Measurements from ENCODE around the gene UBASH3A. TPM values are rescaled to one million over a fixed set of nuclear protein-coding genes. Genes with fewer than 3 reads are reported as not detected.

The UBASH3A gene
- total RNA-seq, 1 donor from 2014 or later: not detected

DNA sequence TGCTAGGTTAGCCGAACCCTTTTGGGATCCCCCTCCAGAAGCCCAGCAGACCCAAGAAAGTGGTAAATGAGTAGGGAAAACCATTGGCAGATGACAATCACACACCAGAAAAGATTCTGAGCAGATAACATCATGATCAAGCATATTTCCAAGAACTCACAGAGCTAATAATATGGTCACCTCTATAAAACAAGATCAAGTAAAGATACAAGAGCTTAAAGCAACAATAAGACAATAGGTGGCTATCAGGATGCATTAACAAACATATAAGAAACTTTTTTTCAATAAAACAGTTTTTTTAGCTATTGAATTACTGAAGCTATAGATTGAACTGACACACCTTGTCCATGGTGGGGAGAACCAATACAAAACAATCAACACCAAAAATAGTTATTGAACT, 29.0 kb downstream of the UBASH3A start:
- H3K27ac ChIP-seq (replicated peaks): no peak overlapping the region
- no peak overlapping the region for H3K4me3 ChIP-seq
- no peaks in the 10 kb centered on the region for H3K36me3 ChIP-seq
- TF ChIP-seq, protein P1, sequence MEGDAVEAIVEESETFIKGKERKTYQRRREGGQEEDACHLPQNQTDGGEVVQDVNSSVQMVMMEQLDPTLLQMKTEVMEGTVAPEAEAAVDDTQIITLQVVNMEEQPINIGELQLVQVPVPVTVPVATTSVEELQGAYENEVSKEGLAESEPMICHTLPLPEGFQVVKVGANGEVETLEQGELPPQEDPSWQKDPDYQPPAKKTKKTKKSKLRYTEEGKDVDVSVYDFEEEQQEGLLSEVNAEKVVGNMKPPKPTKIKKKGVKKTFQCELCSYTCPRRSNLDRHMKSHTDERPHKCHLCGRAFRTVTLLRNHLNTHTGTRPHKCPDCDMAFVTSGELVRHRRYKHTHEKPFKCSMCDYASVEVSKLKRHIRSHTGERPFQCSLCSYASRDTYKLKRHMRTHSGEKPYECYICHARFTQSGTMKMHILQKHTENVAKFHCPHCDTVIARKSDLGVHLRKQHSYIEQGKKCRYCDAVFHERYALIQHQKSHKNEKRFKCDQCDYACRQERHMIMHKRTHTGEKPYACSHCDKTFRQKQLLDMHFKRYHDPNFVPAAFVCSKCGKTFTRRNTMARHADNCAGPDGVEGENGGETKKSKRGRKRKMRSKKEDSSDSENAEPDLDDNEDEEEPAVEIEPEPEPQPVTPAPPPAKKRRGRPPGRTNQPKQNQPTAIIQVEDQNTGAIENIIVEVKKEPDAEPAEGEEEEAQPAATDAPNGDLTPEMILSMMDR (IDR thresholded peaks at IDR 0.05; ENCODE audit: borderline replicate concordance): no peak
- peaks cover 32% of the 10 kb centered on the region for H3K9me3 ChIP-seq (replicated peaks)
- peaks cover 84% of the 10 kb centered on the region for H3K27me3 ChIP-seq (ENCODE audit: low read depth)
- no peaks in the 10 kb centered on the region for H3K4me1 ChIP-seq
- intact Hi-C loops (cut with micrococcal nuclease): no loop called here
- DNase-seq: no peak

DNA sequence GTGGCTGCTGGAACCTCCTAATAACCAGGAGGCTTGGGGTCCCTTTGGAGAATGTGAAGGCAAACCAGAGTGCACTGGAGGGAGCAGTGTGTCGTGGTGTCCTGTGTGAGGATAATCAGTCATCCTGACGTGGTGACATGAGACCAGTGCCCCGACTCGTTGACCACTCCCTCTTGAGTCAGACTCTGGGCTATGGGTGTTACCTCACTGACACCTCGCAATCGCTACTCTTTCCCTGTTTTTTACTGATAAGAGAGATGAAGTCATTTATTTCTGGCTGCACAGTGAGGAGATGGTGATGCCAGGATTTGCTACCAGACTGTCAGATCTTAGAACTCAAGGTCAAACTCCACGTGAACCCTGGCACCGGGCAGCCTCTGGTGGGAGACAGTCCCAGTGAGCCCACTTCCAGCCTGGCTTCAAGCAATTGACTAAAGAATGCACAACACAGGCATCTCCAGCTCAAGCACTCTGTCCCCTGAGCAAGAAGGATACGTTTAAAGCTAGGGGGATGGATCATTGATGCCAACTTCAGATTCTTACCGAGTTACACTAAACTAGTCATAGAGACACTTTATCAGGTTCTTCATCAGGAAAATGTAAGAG, 30.3 kb downstream of the UBASH3A start:
- no peaks in the 10 kb centered on the region for H3K36me3 ChIP-seq
- no peak for DNase-seq
- H3K9me3 ChIP-seq (replicated peaks): peaks cover 32% of the 10 kb centered on the region
- no peak overlapping the region for H3K27ac ChIP-seq (replicated peaks)
- intact Hi-C loops (cut with micrococcal nuclease): no loop called here
- no peaks in the 10 kb centered on the region for H3K4me1 ChIP-seq
- peaks cover 84% of the 10 kb centered on the region for H3K27me3 ChIP-seq (ENCODE audit: low read depth)
- TF ChIP-seq, protein P1 (IDR thresholded peaks at IDR 0.05; ENCODE audit: borderline replicate concordance): no peak
- H3K4me3 ChIP-seq: no peak overlapping the region

GRCh38 chr21:42434884-42435283, 31.2 kb downstream of the UBASH3A start:
- Histone ChIP-seq H3K4me3 (no peak overlapping the region), H3K36me3 (no peaks in the 10 kb centered on the region), H3K27ac (replicated peaks) (no peak overlapping the region), H3K27me3 (ENCODE audit: low read depth) (peaks cover 79% of the 10 kb centered on the region), H3K9me3 (replicated peaks) (peaks cover 32% of the 10 kb centered on the region), H3K4me1 (no peaks in the 10 kb centered on the region)
- intact Hi-C loops (cut with micrococcal nuclease): no loop called here
- DNase-seq: no peak
- TF ChIP-seq, protein P1 (IDR thresholded peaks at IDR 0.05; ENCODE audit: borderline replicate concordance): no peak

GRCh38 chr21:42435401-42435800, 31.7 kb downstream of the UBASH3A start:
- Histone ChIP-seq H3K27me3 (ENCODE audit: low read depth) (peaks cover 76% of the 10 kb centered on the region), H3K4me1 (no peaks in the 10 kb centered on the region), H3K27ac (replicated peaks) (no peak overlapping the region), H3K4me3 (no peak overlapping the region), H3K9me3 (replicated peaks) (peaks cover 32% of the 10 kb centered on the region), H3K36me3 (no peaks in the 10 kb centered on the region)
- DNase-seq: no peak
- TF ChIP-seq, protein P1 (IDR thresholded peaks at IDR 0.05; ENCODE audit: borderline replicate concordance): no peak
- intact Hi-C loops (cut with micrococcal nuclease): no loop called here

GRCh38 chr21:42435833-42436232, 32.1 kb downstream of the UBASH3A start:
- Histone ChIP-seq H3K9me3 (replicated peaks) (peaks cover 32% of the 10 kb centered on the region), H3K36me3 (no peaks in the 10 kb centered on the region), H3K4me1 (no peaks in the 10 kb centered on the region), H3K27me3 (ENCODE audit: low read depth) (peaks cover 72% of the 10 kb centered on the region), H3K4me3 (no peak overlapping the region), H3K27ac (replicated peaks) (no peak overlapping the region)
- intact Hi-C loops (cut with micrococcal nuclease): no loop called here
- TF ChIP-seq, protein P1 (IDR thresholded peaks at IDR 0.05; ENCODE audit: borderline replicate concordance): no peak
- no peak for DNase-seq

Measured in left ventricle myocardium inferior (tissue), 1 donor.